Midbrain (tissue), 1 donor: Measurements from ENCODE around the gene SOX10.

ENCODE experiments used
- DNase-seq: peaks from one replicate; lab custom pipeline; 2025; lab: John Stamatoyannopoulos, UW

The SOX10 gene

DNA sequence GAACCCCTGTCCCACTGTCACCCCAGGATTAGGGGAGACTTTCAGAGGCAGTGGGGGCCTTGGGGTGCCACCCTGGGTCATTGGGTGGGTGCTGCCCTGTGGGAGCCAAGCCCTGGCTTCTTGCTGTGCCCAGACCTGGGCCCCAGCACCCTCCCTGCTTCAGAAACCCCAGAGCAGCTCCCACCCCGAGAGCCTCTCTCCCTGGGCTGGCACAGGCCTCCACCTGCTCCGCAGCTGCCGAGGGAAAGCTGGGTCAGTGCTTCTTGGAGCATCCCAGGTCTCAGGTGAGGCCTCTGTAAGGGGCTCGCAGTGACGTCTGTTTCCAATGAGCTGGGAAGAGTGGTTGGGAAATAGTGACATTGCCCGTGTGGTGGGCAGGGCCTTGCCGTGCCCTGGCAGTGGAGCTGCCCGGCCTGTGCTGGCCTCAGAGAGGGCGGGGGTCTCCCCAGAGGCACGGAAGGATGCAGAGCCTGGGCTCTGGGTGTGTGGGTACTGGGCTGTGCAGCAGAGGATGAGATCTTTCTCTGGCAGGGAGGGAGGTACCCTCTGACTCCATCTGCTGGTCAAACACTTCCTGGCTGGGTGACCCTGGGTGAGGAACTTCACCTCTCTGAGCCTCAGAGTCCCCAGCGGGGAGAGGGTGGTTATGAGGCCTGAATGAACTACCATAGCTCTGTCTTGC lies 53.9 kb downstream of the SOX10 start:
- DNase-seq: peak; percentile 47

DNA sequence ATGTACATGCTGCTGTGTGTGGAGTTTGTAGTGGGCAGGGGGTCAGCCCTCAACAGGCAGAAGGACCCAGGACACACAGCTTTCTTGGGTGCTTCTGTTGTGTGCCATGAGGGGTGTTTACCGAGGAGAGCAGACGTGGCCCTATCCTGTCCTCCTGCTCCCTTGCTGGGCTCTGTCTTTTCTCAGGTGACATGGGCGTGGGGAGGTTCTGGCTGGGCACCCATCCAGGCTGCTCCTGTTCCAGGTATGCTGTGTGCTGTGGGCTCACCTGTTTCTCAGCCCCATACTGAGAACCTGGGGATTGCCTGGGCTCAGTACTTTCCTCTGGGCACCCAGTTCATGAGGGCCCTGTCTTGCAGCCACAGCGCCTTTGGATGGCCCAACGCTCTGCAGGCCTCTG lies 55.0 kb downstream of the SOX10 start:
- no peak for DNase-seq

DNA sequence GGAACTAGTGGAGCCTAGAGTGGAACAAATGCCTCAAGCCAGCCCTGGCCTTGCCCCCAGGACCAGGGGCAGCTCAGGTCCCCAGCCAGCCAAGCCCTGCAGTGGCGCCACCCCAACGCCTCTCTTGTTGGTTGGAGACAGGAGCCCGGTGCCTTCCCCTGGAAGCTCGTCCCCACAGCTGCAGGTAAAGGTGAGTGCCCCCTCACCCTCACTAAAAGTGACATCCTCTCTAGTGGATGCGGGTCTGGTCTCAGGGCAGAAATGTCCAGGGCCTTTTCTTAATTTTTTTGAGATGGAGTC lies 56.8 kb downstream of the SOX10 start:
- no peak for DNase-seq

DNA sequence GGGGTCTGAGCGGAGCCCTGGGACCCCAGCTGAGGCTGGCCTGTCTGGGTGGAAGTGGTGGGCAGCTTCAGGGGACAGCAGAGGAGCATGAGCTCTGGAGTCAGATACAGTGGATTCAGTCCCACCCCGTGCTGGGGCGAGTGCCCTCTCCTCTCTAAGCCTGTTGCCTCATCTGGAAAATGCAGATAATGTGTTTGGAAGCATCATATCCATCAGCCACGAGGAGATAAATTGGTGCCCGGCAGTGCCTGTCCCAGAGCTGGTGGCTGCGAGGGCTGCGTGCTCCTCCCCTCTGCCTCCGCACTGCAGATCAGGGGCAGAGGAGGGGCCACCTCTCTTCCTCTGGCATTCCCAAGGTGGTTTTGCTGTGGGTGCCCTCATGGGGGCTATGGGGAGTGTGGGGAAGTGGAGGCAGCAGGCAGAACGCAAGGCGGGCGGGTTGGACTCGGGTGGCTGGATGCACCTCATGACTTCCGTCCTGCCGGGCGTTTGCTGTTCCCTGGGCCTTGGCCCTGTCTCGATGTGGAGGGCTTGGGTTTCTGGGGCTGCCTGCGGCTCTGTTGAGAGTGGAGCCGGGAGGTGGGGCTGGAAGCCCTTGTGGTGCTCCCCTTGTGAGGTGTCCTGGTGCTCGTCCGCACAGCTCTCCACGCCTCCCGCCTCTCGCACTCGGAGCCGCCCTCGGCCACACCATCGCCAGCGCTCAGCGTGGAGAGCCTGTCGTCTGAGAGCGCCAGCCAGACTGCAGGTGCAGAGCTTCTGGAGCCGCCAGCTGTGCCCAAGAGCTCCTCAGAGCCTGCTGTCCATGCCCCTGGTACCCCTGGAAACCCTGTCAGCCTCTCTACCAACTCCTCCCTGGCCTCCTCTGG lies 57.4 kb downstream of the SOX10 start:
- DNase-seq: no peak

DNA sequence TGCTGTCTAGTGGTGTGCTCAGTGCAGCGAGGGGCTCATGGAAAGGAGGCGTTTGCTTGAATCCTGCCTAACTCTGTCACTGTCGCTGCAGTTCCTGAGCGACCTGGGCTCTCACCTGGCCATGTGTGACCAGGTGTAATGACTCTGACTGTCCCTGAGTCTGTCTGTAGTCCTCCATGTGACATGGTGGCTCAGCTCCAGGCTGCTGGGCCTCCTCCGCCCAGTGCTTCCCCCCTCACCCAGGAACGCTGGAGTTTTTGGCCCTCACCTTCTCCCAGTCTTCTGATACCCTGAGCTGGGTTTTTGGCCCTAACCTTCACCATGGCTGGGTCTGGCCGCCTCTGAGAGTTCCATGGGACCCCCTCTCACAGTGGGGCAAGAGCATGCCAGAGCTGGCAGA lies 58.0 kb downstream of the SOX10 start:
- no peak for DNase-seq

DNA sequence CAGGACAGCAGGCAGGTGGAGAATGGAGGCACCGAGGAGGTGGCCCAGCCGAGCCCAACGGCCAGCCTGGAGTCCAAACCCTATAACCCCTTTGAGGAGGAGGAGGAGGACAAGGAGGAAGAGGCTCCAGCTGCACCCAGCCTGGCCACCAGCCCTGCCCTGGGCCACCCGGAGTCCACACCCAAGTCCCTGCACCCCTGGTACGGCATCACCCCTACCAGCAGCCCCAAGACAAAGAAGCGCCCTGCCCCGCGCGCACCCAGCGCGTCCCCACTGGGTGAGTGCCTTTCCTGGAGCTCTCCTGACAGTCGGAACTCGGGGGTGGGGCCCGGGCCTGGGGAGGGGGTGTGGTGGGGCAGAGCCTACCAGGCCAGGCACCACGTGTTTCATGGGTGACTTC lies 58.6 kb downstream of the SOX10 start:
- DNase-seq: no peak

DNA sequence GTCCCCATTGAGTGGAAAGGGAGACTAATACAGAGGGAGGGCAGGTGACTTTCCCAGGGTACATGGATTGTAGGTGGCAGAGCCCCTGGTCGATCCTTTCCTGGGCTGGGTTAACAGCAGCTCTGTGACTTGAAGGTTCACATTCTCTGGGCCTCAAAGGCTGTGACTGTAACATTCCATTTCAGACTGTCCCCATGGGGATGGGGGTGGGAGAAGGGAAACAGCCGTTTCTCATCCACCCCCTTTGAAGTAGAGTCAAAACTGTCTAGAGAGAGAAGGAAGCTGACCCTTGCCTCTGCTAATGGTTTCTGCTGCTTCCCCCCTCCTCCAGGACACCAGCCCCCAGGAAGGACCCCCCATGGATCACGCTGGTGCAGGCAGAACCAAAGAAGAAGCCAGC lies 59.0 kb downstream of the SOX10 start:
- no peak for DNase-seq

DNA sequence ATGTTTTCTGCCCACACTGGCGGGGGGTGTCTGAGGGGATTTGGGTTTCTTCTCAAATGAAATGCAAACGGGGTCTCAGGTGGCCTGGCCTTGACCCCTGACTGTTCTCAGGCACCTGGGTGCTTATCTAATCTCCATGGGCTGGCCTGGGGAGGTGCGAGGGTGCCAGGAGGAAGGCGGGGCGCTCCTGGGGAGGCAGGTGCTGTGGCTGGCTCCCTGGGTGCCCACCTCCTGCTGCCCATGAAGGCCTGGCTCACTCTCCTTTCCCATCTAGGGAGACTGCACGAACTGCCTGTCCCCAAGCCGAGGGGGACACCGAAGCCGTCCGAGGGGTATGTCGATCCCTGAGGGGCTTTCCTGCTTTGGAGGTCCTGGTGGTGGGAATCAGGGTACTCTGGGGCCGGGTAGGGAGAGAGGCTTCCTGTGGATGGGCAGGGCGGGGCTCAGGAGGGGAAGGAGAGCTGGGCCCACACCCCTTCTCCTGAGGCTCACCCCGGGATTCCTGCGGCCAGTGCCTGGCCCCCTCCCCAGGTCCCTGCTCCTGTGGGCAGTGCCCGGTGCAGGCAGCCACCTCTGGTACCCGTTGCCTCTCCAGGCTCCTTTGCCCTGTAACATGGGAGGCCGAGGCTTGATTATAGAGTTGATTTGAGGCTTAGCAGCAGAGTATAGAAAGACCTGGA lies 59.8 kb downstream of the SOX10 start:
- DNase-seq: no peak

DNA sequence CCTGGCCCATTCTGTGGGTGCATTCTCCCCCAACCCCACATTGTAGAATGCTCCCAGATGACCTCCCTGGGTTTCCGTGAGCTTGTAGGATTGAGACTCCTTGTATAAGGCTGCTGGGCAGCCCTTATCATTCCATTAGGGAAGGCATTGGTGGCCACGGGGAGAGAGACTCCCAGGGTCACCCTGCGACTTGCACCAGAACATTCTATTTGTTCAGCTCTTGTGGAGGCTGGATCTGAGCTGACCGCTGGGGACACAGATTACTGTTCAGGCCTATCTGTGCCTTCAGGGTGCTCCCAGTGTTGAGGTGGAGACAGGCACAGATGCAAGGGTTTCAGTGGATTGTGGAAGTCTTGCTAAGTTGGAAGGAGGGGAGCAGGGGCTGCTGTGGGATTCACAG lies 60.4 kb downstream of the SOX10 start:
- no peak for DNase-seq
